Esophagus muscularis mucosa (tissue), 4 donors: ENCODE data around the gene RRAGC. TPM values are rescaled to one million over a fixed set of nuclear protein-coding genes. Genes with fewer than 3 reads are reported as not detected.

Experiments
- DNase-seq: peaks from one replicate; pipeline ENCODE4 v3.0.0-alpha.2; 2017; ENCODE audit errors: extremely low spot score
- H3K27ac ChIP-seq, 4 donors: fragments of 200-600 bp; sonication (generic); replicated peaks in 1 of 4; 1 replicate in 3 of 4; 2 replicates in 1 of 4; pipeline ENCODE4 v1.5.1; 2016 to 2019; ENCODE audit warnings: mild to moderate bottlenecking in 1 of 4
- H3K27me3 ChIP-seq, 4 donors: fragments of 200-600 bp; sonication (generic); one replicate each; pipeline versions ENCODE4 v1.5.1 to v1.6.0; 2016 to 2019
- H3K36me3 ChIP-seq, 4 donors: fragments of 200-600 bp; sonication (generic); one replicate each; pipeline ENCODE4 v1.5.1; 2016 to 2019
- H3K4me1 ChIP-seq, 4 donors: fragments of 200-600 bp; sonication (generic); one replicate each; pipeline ENCODE4 v1.5.1; 2016 to 2019
- H3K4me3 ChIP-seq, 4 donors: fragments of 200-600 bp; sonication (generic); 1 replicate in 2 of 4; 2 replicates in 2 of 4; pipeline ENCODE4 v1.5.1; 2016 to 2019; ENCODE audit warnings: mild to moderate bottlenecking in 4 of 4, moderate library complexity in 1 of 4
- H3K9me3 ChIP-seq, 4 donors: fragments of 200-600 bp; sonication (generic); 1 replicate in 3 of 4; 2 replicates in 1 of 4; pipeline ENCODE4 v1.5.1; 2016 to 2019
- EP300 ChIP-seq: sonication (generic); formaldehyde crosslinking; IDR thresholded peaks from one replicate; pipeline ENCODE4 v1.6.1; 2017; ENCODE audit warnings: antibody characterized with exemption
- POLR2A ChIP-seq: fragments of 450-650 bp; IDR thresholded peaks from one replicate; pipeline ENCODE4 v1.6.1; 2017; ENCODE audit warnings: antibody characterized with exemption, moderate library complexity, mild to moderate bottlenecking, low read depth
- POLR2AphosphoS5 ChIP-seq, 2 donors: sonication (generic); formaldehyde crosslinking; IDR thresholded peaks; one replicate each; pipeline ENCODE4 v1.6.1; 2017; ENCODE audit warnings: antibody characterized with exemption in 2 of 2
- WGBS: methylation state at CpG from one replicate; pipeline ENCODE4 v1.1.5; 2018; 5-methylcytosine and 5-hydroxymethylcytosine counted together
- intact Hi-C: fragments of 100-400 bp; cut with DNase I; formaldehyde crosslinking; loops from one replicate; pipeline ENCODE4 v1.15.1; 2023
- total RNA-seq, 4 donors: library from RNA; depleted of rRNA; stranded (reverse); fragments of >200 nt; gene quantifications; one replicate each; pipeline versions ENCODE4 v1.1.0 to v1.2.1, GENCODE V29; 2016
- TF ChIP-seq, protein P1 (sequence below), 3 experiments: fragments of 200-600 bp in 2 of 3; fragments of 450-650 bp in 1 of 3; sonication (generic) in 2 of 3; IDR thresholded peaks; one replicate each; pipeline ENCODE4 v1.5.1; 2017 to 2019; ENCODE audit warnings: antibody characterized with exemption in 3 of 3, mild to moderate bottlenecking in 2 of 3, moderate library complexity in 1 of 3

RRAGC gene
- total RNA-seq, 4 donors from 2014 or later: 18.3 to 26.3 (median 22.4) TPM

DNA sequence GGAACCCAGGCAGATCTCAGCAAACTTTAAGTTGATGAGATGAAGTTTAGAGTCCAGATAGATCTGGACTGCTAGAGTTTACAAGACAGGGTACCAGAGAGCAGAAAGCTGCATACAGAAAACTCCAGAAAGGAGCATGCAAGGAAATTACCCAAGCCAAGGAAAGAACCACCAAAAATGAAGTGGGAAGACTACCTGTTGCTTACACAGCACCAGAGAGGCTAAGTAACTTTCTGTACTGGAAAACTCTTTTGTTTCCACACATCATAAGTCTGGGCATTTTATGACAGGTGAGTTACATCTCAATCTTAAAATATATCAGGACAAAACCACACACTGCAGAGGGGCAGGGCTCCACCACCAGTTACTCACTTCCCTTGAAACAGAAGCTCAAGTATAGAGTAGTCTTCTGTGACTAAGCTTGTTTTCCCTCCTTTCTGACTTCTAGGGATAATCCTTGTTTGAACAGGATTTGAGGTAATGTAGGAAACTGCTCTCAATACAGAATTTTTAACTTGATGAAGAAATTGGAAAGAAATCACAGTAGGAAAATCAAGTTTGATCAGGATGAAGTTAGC, 39.2 kb upstream of the RRAGC start:
- Histone ChIP-seq H3K36me3 (no peaks in the 10 kb centered on the region), H3K4me3 (no peak overlapping the region), H3K9me3 (no peaks in the 10 kb centered on the region), H3K27ac (no peak overlapping the region), H3K4me1 (no peaks in the 10 kb centered on the region), H3K27me3 (no peaks in the 10 kb centered on the region)
- intact Hi-C loops: no loop called here
- no peak for DNase-seq
- no peak for TF ChIP-seq POLR2AphosphoS5 (IDR thresholded peaks at IDR 0.05)
- TF ChIP-seq EP300: no peak
- TF ChIP-seq POLR2A: no peak
- TF ChIP-seq, protein P1, sequence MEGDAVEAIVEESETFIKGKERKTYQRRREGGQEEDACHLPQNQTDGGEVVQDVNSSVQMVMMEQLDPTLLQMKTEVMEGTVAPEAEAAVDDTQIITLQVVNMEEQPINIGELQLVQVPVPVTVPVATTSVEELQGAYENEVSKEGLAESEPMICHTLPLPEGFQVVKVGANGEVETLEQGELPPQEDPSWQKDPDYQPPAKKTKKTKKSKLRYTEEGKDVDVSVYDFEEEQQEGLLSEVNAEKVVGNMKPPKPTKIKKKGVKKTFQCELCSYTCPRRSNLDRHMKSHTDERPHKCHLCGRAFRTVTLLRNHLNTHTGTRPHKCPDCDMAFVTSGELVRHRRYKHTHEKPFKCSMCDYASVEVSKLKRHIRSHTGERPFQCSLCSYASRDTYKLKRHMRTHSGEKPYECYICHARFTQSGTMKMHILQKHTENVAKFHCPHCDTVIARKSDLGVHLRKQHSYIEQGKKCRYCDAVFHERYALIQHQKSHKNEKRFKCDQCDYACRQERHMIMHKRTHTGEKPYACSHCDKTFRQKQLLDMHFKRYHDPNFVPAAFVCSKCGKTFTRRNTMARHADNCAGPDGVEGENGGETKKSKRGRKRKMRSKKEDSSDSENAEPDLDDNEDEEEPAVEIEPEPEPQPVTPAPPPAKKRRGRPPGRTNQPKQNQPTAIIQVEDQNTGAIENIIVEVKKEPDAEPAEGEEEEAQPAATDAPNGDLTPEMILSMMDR (IDR thresholded peaks at IDR 0.05): no peak

DNA sequence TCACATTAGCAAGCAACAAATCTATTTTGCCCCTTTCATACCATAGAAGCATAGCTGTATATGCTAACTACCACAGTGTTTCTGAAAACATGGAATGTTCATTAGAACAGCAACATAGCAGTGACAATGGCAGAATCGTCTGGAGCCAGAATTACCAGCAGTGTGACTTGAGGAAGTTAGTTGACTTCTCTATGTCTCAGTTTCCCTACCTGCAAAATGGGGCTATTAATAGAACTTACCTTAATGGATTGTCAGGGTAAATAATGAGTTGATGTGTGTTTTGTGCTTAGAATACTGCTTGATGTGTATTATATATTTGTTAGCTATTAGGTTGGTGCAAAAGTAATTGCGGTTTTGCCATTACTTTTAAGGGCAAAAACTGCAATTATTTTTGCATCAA, 36.6 kb upstream of the RRAGC start:
- H3K4me3 ChIP-seq: no peak overlapping the region
- no peaks in the 10 kb centered on the region for H3K9me3 ChIP-seq
- H3K27ac ChIP-seq: no peak overlapping the region
- H3K27me3 ChIP-seq: no peaks in the 10 kb centered on the region
- no peaks in the 10 kb centered on the region for H3K36me3 ChIP-seq
- no peak for DNase-seq
- no peak for TF ChIP-seq EP300
- TF ChIP-seq POLR2AphosphoS5 (IDR thresholded peaks at IDR 0.05): no peak
- TF ChIP-seq, protein P1 (IDR thresholded peaks at IDR 0.05): no peak
- TF ChIP-seq POLR2A: no peak
- WGBS: 98% methylated on average over 2 of the region's 2 CpGs
- no peaks in the 10 kb centered on the region for H3K4me1 ChIP-seq
- intact Hi-C loops: no loop called here

DNA sequence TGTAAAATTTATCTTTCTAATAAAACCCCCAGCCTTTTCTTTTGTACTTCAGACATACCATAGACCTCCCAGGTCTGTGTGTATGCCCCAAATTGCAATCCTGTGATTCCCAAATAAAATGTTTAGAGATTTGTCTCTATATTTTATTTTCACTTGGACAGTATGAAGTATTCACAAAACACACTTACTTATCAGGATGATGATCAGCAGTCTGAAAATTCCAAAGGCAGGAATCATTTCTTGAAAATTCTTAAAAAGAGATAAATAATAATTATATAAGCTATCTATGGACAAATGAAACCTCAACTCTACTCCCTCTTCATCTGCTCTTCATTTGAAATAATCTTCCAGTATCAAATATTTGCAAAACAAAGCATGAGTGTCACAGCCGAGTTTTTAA, 33.4 kb upstream of the RRAGC start:
- Histone ChIP-seq H3K9me3 (no peaks in the 10 kb centered on the region), H3K4me3 (no peak overlapping the region), H3K27ac (no peak overlapping the region), H3K4me1 (no peaks in the 10 kb centered on the region), H3K36me3 (no peaks in the 10 kb centered on the region), H3K27me3 (no peaks in the 10 kb centered on the region)
- intact Hi-C loops: no loop called here
- no peak for DNase-seq
- 81% methylated on average over 1 of the region's 1 CpG for WGBS
- TF ChIP-seq POLR2AphosphoS5 (IDR thresholded peaks at IDR 0.05): no peak
- TF ChIP-seq EP300: no peak
- no peak for TF ChIP-seq POLR2A
- TF ChIP-seq, protein P1 (IDR thresholded peaks at IDR 0.05): no peak

DNA sequence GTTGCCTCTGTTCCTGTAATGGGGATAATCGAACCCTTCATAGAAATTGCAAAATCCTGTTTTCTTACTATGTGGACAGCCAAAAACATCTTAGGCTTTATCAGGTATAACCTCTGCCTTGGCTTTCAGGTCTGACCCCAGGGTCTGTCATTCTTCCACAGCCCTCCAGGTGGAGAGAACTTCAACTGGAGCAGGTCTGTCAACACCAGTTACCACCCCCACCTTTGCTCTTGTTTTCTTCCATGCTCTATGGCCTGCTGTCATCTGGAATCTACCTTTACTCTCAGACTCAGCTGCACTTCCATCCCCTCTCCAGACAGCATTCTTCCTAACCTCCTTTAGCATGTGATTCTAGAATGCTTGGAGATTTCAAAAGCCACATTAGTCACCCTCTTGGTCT, 32.2 kb upstream of the RRAGC start:
- Histone ChIP-seq H3K9me3 (no peaks in the 10 kb centered on the region), H3K36me3 (no peaks in the 10 kb centered on the region), H3K27ac (no peak overlapping the region), H3K4me3 (no peak overlapping the region), H3K4me1 (no peaks in the 10 kb centered on the region), H3K27me3 (no peaks in the 10 kb centered on the region)
- no peak for DNase-seq
- 96% methylated on average over 1 of the region's 1 CpG for WGBS
- TF ChIP-seq EP300: no peak
- TF ChIP-seq POLR2AphosphoS5 (IDR thresholded peaks at IDR 0.05): no peak
- no peak for TF ChIP-seq POLR2A
- TF ChIP-seq, protein P1 (IDR thresholded peaks at IDR 0.05): no peak
- intact Hi-C loops: no loop called here

DNA sequence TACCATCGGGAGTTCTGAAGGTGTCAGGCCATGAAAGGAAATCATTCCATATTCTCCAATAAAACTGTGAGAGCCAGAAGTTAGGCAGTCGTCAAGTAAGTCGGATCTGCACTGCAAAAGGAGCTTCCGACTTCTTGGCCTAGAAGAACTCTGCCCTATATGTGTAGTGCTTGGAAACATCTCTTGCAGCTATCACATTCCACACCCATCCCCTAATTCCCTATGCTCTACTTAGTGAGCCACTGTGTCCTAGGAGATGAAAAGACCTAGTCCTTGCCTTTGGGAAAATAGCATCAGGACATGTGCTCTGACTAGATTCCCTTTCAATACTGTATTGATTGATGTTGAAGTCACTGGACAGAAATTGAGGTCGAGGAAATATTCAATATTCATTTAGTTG, 30.0 kb upstream of the RRAGC start:
- 81% methylated on average over 5 of the region's 5 CpGs for WGBS
- no peak overlapping the region for H3K4me3 ChIP-seq
- no peaks in the 10 kb centered on the region for H3K9me3 ChIP-seq
- no peak for TF ChIP-seq EP300
- no peak for TF ChIP-seq POLR2AphosphoS5 (IDR thresholded peaks at IDR 0.05)
- no peak for TF ChIP-seq POLR2A
- TF ChIP-seq, protein P1 (IDR thresholded peaks at IDR 0.05): no peak
- H3K4me1 ChIP-seq: no peaks in the 10 kb centered on the region
- H3K27me3 ChIP-seq: no peaks in the 10 kb centered on the region
- no peak overlapping the region for H3K27ac ChIP-seq
- intact Hi-C loops: no loop called here
- H3K36me3 ChIP-seq: no peaks in the 10 kb centered on the region
- no peak for DNase-seq
